Measurements from ENCODE around the gene DHRS7B. TPM values are rescaled to one million over a fixed set of nuclear protein-coding genes. Genes with fewer than 3 reads are reported as not detected.
"Not testable (repeated sequence)": the region's sequence is repeated elsewhere in the genome, so short reads cannot be mapped to it uniquely, and the experiment has no call there.

The DHRS7B gene
- total RNA-seq, 1 donor from 2014 or later = 22.4 TPM

- ATAC-seq (ENCODE audit: poor library complexity) (no peak), DNase-seq (no peak)
- intact Hi-C loops (cut with DNase I) = no loop called here
Measured at GRCh38 chr17:21105064-21105894, 21.5 kb upstream of the DHRS7B start.

GRCh38 chr17:21106316-21106715, 20.4 kb upstream of the DHRS7B start:
- ATAC-seq (ENCODE audit: poor library complexity) (no peak), DNase-seq (no peak)
- intact Hi-C loops (cut with DNase I) = no loop called here

DNA sequence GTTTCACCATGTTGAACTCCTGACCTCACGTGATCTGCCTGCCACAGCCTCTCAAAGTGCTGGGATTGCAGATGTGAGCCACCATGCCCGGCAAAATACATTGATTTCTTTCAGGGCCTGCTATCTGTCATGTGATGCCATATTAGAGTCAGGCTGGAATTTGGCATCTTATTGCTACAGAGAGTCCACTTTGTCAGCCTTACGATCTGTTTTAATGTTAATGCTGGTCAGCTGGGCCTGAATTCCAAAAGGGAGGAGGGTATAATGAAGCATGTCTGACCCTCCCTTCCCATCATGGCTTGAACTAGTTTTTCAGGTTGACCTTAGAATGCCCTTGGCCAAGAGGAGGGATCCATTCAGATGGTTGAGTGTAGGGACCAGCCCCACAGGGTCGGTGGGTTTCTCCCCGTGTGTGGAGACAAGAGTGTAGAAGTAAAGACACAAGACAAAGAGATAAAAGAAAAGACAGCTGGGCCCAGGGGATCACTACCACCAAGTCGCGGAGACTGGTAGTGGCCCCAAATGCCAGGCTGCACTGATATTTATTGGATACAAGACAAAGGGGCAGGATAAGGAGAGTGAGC, 19.6 kb upstream of the DHRS7B start:
- intact Hi-C loops (cut with DNase I); ATAC-seq (ENCODE audit: poor library complexity); DNase-seq: not testable (repeated sequence)

- DNase-seq (no peak), ATAC-seq (ENCODE audit: poor library complexity) (no peak)
- intact Hi-C loops (cut with DNase I) = no loop called here
Measured at GRCh38 chr17:21108651-21109050, 18.1 kb upstream of the DHRS7B start.

- no peak for DNase-seq
- no peak for ATAC-seq (ENCODE audit: poor library complexity)
- intact Hi-C loops (cut with DNase I) = no loop called here
Measured at GRCh38 chr17:21113049-21113690, 13.6 kb upstream of the DHRS7B start.

GRCh38 chr17:21113716-21114115, 13.0 kb upstream of the DHRS7B start:
- intact Hi-C loops (cut with DNase I) = no loop called here
- DNase-seq (no peak), ATAC-seq (ENCODE audit: poor library complexity) (no peak)

DNA sequence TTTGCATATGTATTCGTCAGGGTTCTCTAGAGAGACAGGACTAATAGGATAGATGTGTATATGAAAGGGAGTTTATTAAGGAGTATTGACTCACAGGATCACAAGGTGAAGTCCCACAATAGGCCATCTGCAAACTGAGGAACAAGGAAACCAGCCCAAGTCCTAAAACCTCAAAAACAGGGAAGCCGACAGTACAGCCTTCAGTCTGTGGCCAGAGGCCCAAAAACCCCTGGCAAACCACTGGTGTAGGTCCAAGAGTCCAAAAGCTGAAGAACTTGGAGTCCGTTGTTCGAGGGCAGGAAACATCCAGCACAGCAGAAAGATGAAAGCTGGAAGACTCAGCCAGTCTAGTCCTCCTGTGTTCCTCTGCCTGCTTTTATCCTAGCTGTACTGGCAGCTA, 12.0 kb upstream of the DHRS7B start:
- DNase-seq; ATAC-seq (ENCODE audit: poor library complexity); intact Hi-C loops (cut with DNase I): not testable (repeated sequence)

- peak; percentile 79 for ATAC-seq (ENCODE audit: poor library complexity)
- intact Hi-C loops (cut with DNase I) = no loop called here
- DNase-seq = peak; percentile 74
Measured at GRCh38 chr17:21119247-21119918, 7.4 kb upstream of the DHRS7B start.

- intact Hi-C loops (cut with DNase I) = loop anchor here (5.0 to 10.0 kb wide), 2 partner anchors 95 to 392 kb away; partner anchors contain the start of gene TMEM11
- ATAC-seq (ENCODE audit: poor library complexity) = no peak
- no peak for DNase-seq
Measured at GRCh38 chr17:21119919-21120249, 6.9 kb upstream of the DHRS7B start.

GRCh38 chr17:21124086-21124485, 2.7 kb upstream of the DHRS7B start:
- intact Hi-C loops (cut with DNase I) = loop anchor here (5.0 to 10.0 kb wide), 2 partner anchors 91 to 388 kb away; partner anchors contain the start of gene TMEM11
- no peak for ATAC-seq (ENCODE audit: poor library complexity)
- no peak for DNase-seq

- intact Hi-C loops (cut with DNase I) = loop anchor here (5.0 to 10.0 kb wide), 2 partner anchors 90 to 388 kb away; partner anchors contain the start of gene TMEM11
- not testable (repeated sequence) for DNase-seq; ATAC-seq (ENCODE audit: poor library complexity)
Measured at GRCh38 chr17:21124517-21124916, 2.2 kb upstream of the DHRS7B start.

DNA sequence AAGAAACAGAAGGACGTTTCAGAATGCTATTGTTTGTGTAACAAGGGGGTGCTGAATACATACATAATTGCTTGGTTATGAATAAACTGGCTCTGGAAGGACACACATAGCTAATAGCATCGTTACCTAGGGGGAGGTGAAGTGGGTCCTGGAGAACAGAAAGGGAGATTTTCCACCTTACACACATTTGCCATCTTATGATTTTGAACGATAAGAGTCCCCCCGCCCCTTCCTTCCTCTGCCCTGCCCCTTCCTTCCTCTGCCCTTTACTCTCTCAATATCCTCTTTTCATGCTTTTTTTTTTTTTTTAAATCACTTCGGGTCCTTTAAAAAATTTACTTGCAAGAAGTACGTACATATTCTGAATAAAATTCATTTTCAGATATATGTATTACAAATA, 902 bp upstream of the DHRS7B start:
- no peak for ATAC-seq (ENCODE audit: poor library complexity)
- intact Hi-C loops (cut with DNase I) = loop anchor here (2.0 to 10.0 kb wide), 3 partner anchors 89 to 326 kb away; partner anchors contain the start of gene TMEM11
- no peak for DNase-seq

- ATAC-seq (ENCODE audit: poor library complexity) (no peak), DNase-seq (no peak)
- intact Hi-C loops (cut with DNase I) = loop anchor here (2.0 to 10.0 kb wide), 4 partner anchors 87 to 325 kb away; partner anchors contain the start of gene TMEM11
Measured at GRCh38 chr17:21127509-21128077, 829 bp downstream of the DHRS7B start.

DNA sequence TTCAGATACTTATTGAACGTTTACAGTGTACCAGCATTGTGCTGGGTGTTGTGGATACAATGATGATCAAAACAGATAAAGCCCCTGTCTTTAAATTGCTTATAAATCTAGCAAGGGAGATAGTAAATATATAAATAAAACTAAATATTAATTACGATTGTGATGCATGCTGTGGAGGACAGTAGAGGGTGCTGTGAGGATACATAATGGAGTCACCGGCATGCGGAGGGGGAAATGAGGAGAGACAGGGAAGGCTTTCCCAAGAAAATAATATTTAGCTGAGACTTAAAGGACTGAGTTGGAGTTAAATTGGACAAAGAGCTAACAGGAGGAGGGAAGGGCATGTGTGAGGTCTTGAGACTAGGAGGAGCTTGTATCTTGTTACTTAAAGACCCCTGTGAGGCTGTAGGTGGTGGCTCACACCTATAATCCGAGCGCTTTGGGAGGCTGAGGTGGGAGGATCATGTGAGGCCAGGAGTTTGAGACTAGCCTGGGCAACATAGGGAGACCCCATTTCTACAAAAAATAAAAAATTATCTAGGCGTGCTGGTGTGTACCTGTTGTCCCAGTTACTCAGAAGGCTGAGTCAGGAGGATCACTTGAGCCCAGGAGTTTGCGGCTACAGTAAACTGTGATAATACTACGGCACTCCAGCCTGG, 2.4 kb downstream of the DHRS7B start:
- intact Hi-C loops (cut with DNase I) = loop anchor here (2.0 to 10.0 kb wide), 3 partner anchors 86 to 323 kb away; partner anchors contain the start of gene TMEM11
- ATAC-seq (ENCODE audit: poor library complexity) (peak; percentile 36), DNase-seq (no peak)

GRCh38 chr17:21131137-21131536, 4.4 kb downstream of the DHRS7B start:
- no peak for ATAC-seq (ENCODE audit: poor library complexity)
- intact Hi-C loops (cut with DNase I) = no loop called here
- DNase-seq = no peak

GRCh38 chr17:21132428-21132827, 5.7 kb downstream of the DHRS7B start:
- no peak for DNase-seq
- intact Hi-C loops (cut with DNase I) = no loop called here
- ATAC-seq (ENCODE audit: poor library complexity) = peak; percentile 53

GRCh38 chr17:21134559-21134958, 7.8 kb downstream of the DHRS7B start:
- intact Hi-C loops (cut with DNase I) = no loop called here
- ATAC-seq (ENCODE audit: poor library complexity) (no peak), DNase-seq (no peak)

- intact Hi-C loops (cut with DNase I) = no loop called here
- DNase-seq = no peak
- ATAC-seq (ENCODE audit: poor library complexity) = no peak
Measured at GRCh38 chr17:21140911-21141310, 14.1 kb downstream of the DHRS7B start.

Measured in Right ventricle myocardium superior (tissue), 1 donor.